Stimulated activated CD8-positive, alpha-beta memory T cell treated with anti-CD3 and anti-CD28 coated beads, Interleukin-2, amount 100 ng/mL, for 48 hours (primary cell): Measurements from ENCODE around the gene CCDC194.
A peak's percentile ranks its signal among the peaks of the same experiment; 100 is the strongest.

Experiments
- DNase-seq, 2 donors: peaks; one replicate each; pipeline ENCODE4 v3.0.0-alpha.2; 2020; ENCODE audit warnings: low read depth in 2 of 2

The CCDC194 gene

GRCh38 chr19:17405250-17406045 is 11.5 kb upstream of the CCDC194 start, which contains the start of gene BST2:
TSS of gene BST2 (minus strand) at chr19:17405630. CDS start at chr19:17405575, 55 bp downstream.
- DNase-seq = peak in 1 of 2 donors; percentile 24

- DNase-seq = no peak
These were observed 10.7 kb upstream of the CCDC194 start for GRCh38 chr19:17404621-17405249.

GRCh38 chr19:17404015-17404414 is 10.0 kb upstream of the CCDC194 start:
- DNase-seq = no peak

- peak in 1 of 2 donors; percentile 41 for DNase-seq
These were observed 9.2 kb upstream of the CCDC194 start for GRCh38 chr19:17402982-17403855.

- no peak for DNase-seq
These were observed 7.6 kb upstream of the CCDC194 start for GRCh38 chr19:17401628-17402027.

- no peak for DNase-seq
These were observed 5.0 kb upstream of the CCDC194 start for GRCh38 chr19:17398902-17399527.

- peak; percentile 42 to 74 for DNase-seq
These were observed 957 bp upstream of the CCDC194 start for GRCh38 chr19:17394891-17395415.

- no peak for DNase-seq
These were observed 994 bp downstream of the CCDC194 start for GRCh38 chr19:17393002-17393401.

- no peak for DNase-seq
These were observed 2.4 kb downstream of the CCDC194 start for GRCh38 chr19:17391371-17392151.

GRCh38 chr19:17390665-17391370 is 3.2 kb downstream of the CCDC194 start:
- DNase-seq = peak; percentile 88 to 93

GRCh38 chr19:17389957-17390664 is 3.9 kb downstream of the CCDC194 start:
- DNase-seq = no peak

GRCh38 chr19:17389288-17389687 is 4.7 kb downstream of the CCDC194 start:
- no peak for DNase-seq

- DNase-seq = peak; percentile 34 to 52
These were observed 8.0 kb downstream of the CCDC194 start for GRCh38 chr19:17385878-17386611.

- DNase-seq = no peak
These were observed 13.4 kb downstream of the CCDC194 start for GRCh38 chr19:17380426-17381138.

GRCh38 chr19:17379221-17379631 is 14.8 kb downstream of the CCDC194 start:
- no peak for DNase-seq

GRCh38 chr19:17378271-17378670 is 15.7 kb downstream of the CCDC194 start:
- DNase-seq = no peak

- no peak for DNase-seq
These were observed 16.9 kb downstream of the CCDC194 start, which contains the start of gene PLVAP for GRCh38 chr19:17376935-17377600. TSS of gene PLVAP (minus strand) at chr19:17377342. CDS start at chr19:17377288, 54 bp downstream.
